ENCODE results near the gene TDRD9. TPM values are rescaled to one million over a fixed set of nuclear protein-coding genes. Genes with fewer than 3 reads are reported as not detected.

The TDRD9 gene
- polyA plus RNA-seq, 1 donor from 2014 or later: 15.9 TPM

DNA sequence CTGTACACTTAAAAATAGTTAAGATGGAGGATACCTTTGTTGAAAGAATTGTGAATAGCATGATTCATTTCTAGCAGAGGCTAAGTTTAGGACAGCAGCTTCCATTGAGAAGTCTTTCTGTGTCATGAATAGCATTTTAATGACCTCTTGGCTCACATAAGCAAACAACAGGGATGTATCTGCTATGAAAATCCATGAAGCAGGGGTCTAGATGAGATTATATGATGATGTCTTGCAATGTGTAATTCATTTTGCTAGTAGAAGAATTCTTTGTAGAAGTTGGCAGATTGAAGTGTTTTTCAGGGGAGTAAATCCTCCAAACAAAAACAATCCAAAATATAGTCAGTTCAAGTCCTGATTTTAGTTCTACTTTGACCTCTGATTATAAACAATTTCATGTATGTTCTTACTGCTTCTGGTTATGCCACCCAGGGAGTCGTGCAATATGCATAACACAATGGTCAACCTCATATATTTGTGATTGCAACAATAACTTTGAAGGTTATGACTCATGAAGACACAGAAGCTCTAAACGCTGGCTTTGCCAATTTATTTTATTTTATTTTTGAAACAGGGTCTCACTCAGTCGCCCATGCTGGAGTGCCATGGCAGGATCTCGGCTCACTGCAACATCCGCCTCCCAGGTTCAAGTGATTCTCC lies 21.0 kb downstream of the TDRD9 start:
- Histone ChIP-seq H4K20me1 (ENCODE audit: insufficient read depth) (no peaks in the 10 kb centered on the region), H3K27ac (ENCODE audit: low read length) (no peak overlapping the region), H3K79me2 (replicated peaks; ENCODE audit: insufficient read depth, low read length) (no peaks in the 10 kb centered on the region), H3K27me3 (ENCODE audit: insufficient read depth, low read depth, low read length) (no peaks in the 10 kb centered on the region), H3K4me2 (ENCODE audit: low read length) (no peak overlapping the region), H3K9me2 (ENCODE audit: insufficient read depth, low read length) (no peaks in the 10 kb centered on the region), H3K36me3 (ENCODE audit: insufficient read depth, low read length) (no peaks in the 10 kb centered on the region), H3K9me3 (ENCODE audit: low read length) (peaks cover 8% of the 10 kb centered on the region), H3F3A (ENCODE audit: insufficient read depth, low read length, poor library complexity, severe bottlenecking) (no peaks in the 10 kb centered on the region), H2AFZ (ENCODE audit: low read depth, low read length) (no peak overlapping the region), H3K4me3 (ENCODE audit: low read length) (no peak overlapping the region), H3K9ac (ENCODE audit: low read length) (no peak overlapping the region)
- no peak for TF ChIP-seq POLR2AphosphoS5 (IDR thresholded peaks at IDR 0.05)
- TF ChIP-seq MXI1 (conservative IDR thresholded peaks at IDR 0.05; ENCODE audit: poor library complexity, severe bottlenecking): no peak
- no peak for TF ChIP-seq RAD21 (conservative IDR thresholded peaks at IDR 0.05)
- TF ChIP-seq, protein P1, sequence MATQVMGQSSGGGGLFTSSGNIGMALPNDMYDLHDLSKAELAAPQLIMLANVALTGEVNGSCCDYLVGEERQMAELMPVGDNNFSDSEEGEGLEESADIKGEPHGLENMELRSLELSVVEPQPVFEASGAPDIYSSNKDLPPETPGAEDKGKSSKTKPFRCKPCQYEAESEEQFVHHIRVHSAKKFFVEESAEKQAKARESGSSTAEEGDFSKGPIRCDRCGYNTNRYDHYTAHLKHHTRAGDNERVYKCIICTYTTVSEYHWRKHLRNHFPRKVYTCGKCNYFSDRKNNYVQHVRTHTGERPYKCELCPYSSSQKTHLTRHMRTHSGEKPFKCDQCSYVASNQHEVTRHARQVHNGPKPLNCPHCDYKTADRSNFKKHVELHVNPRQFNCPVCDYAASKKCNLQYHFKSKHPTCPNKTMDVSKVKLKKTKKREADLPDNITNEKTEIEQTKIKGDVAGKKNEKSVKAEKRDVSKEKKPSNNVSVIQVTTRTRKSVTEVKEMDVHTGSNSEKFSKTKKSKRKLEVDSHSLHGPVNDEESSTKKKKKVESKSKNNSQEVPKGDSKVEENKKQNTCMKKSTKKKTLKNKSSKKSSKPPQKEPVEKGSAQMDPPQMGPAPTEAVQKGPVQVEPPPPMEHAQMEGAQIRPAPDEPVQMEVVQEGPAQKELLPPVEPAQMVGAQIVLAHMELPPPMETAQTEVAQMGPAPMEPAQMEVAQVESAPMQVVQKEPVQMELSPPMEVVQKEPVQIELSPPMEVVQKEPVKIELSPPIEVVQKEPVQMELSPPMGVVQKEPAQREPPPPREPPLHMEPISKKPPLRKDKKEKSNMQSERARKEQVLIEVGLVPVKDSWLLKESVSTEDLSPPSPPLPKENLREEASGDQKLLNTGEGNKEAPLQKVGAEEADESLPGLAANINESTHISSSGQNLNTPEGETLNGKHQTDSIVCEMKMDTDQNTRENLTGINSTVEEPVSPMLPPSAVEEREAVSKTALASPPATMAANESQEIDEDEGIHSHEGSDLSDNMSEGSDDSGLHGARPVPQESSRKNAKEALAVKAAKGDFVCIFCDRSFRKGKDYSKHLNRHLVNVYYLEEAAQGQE (IDR thresholded peaks at IDR 0.05; ENCODE audit: borderline replicate concordance): no peak
- TF ChIP-seq SMC3 (conservative IDR thresholded peaks at IDR 0.05; ENCODE audit: poor library complexity): no peak
- TF ChIP-seq, protein P2, sequence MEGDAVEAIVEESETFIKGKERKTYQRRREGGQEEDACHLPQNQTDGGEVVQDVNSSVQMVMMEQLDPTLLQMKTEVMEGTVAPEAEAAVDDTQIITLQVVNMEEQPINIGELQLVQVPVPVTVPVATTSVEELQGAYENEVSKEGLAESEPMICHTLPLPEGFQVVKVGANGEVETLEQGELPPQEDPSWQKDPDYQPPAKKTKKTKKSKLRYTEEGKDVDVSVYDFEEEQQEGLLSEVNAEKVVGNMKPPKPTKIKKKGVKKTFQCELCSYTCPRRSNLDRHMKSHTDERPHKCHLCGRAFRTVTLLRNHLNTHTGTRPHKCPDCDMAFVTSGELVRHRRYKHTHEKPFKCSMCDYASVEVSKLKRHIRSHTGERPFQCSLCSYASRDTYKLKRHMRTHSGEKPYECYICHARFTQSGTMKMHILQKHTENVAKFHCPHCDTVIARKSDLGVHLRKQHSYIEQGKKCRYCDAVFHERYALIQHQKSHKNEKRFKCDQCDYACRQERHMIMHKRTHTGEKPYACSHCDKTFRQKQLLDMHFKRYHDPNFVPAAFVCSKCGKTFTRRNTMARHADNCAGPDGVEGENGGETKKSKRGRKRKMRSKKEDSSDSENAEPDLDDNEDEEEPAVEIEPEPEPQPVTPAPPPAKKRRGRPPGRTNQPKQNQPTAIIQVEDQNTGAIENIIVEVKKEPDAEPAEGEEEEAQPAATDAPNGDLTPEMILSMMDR (IDR thresholded peaks at IDR 0.05; ENCODE audit: poor library complexity, severe bottlenecking): no peak
- TF ChIP-seq EP300 (conservative IDR thresholded peaks at IDR 0.05; ENCODE audit: poor library complexity, severe bottlenecking): no peak
- no peak for TF ChIP-seq TAF1 (IDR thresholded peaks at IDR 0.05; ENCODE audit: low read depth)
- no peak for TF ChIP-seq EZH2 (IDR thresholded peaks at IDR 0.05; ENCODE audit: borderline replicate concordance, insufficient read depth, low read length, poor library complexity, severe bottlenecking)

DNA sequence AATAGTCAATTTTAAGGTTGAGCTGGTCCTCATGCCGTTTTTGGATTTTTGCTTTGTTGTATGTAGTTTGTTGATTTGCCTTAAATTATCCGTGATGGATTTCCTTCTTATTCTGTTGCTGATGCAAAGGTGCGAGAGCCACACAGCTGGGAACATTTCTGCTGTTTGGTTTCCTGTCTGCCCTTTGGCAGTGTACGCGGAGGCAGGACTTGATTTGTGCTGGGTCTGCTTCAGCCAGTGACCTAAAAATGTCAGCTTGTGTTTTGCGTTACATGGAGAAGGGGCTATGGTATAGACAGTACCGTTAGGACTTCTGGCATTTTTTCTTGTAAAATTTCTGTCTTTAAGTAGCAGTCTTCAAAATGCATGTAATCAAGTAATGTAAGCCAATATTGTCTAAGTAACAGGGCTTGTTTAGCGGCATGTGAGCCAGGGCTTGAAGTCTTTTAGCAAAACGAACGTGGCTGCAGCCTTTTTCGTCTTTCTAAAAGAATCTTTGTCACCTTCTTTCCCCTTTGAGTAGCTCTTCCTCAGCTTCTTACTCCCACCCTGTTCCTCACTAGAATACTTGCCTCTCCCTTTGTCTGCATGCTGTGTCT lies 32.3 kb downstream of the TDRD9 start:
- no peaks in the 10 kb centered on the region for H3K36me3 ChIP-seq (ENCODE audit: insufficient read depth, low read length)
- no peaks in the 10 kb centered on the region for H3K79me2 ChIP-seq (replicated peaks; ENCODE audit: insufficient read depth, low read length)
- H3K4me3 ChIP-seq (ENCODE audit: low read length): no peak overlapping the region
- no peaks in the 10 kb centered on the region for H3K9me2 ChIP-seq (ENCODE audit: insufficient read depth, low read length)
- H3K9ac ChIP-seq (ENCODE audit: low read length): no peak overlapping the region
- no peaks in the 10 kb centered on the region for H3K9me3 ChIP-seq (ENCODE audit: low read length)
- H3K27ac ChIP-seq (ENCODE audit: low read length): no peak overlapping the region
- H4K20me1 ChIP-seq (ENCODE audit: insufficient read depth): no peaks in the 10 kb centered on the region
- no peak overlapping the region for H3K4me2 ChIP-seq (ENCODE audit: low read length)
- no peaks in the 10 kb centered on the region for H3K27me3 ChIP-seq (ENCODE audit: insufficient read depth, low read depth, low read length)
- H3F3A ChIP-seq (ENCODE audit: insufficient read depth, low read length, poor library complexity, severe bottlenecking): no peaks in the 10 kb centered on the region
- no peak overlapping the region for H2AFZ ChIP-seq (ENCODE audit: low read depth, low read length)
- TF ChIP-seq TAF1 (IDR thresholded peaks at IDR 0.05; ENCODE audit: low read depth): no peak
- TF ChIP-seq MXI1 (conservative IDR thresholded peaks at IDR 0.05; ENCODE audit: poor library complexity, severe bottlenecking): no peak
- TF ChIP-seq, protein P1 (IDR thresholded peaks at IDR 0.05; ENCODE audit: borderline replicate concordance): no peak
- TF ChIP-seq, protein P2 (IDR thresholded peaks at IDR 0.05; ENCODE audit: poor library complexity, severe bottlenecking): no peak

Data from neural cell (in vitro differentiated cells).